HTERT RPE-1 (cell line): ENCODE data around the gene COPG1.

Source experiments
- in situ Hi-C: fragments of 300-500 bp; cut with MboI; formaldehyde crosslinking; loops from 4 replicates; pipeline ENCODE4 v1.14.3; 2020; ENCODE audit warnings: low sequenced_read_pairs

Gene COPG1

GRCh38 chr3:129312671-129313414 is 63.4 kb downstream of the COPG1 start:
- in situ Hi-C loops, result no loop called here

DNA sequence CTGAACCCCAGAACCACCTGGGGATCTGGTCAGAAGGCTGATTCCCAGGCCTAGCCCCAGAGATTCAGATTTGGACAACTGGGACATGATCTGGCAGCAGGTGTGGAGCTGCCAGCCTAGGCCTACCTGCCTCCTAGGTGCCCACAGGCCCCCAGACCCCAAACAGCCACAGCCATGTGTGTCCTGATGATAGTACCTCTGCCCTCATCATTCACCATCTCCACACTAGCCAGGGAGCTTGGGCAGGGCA is 63.9 kb downstream of the COPG1 start:
- in situ Hi-C loops, result no loop called here

DNA sequence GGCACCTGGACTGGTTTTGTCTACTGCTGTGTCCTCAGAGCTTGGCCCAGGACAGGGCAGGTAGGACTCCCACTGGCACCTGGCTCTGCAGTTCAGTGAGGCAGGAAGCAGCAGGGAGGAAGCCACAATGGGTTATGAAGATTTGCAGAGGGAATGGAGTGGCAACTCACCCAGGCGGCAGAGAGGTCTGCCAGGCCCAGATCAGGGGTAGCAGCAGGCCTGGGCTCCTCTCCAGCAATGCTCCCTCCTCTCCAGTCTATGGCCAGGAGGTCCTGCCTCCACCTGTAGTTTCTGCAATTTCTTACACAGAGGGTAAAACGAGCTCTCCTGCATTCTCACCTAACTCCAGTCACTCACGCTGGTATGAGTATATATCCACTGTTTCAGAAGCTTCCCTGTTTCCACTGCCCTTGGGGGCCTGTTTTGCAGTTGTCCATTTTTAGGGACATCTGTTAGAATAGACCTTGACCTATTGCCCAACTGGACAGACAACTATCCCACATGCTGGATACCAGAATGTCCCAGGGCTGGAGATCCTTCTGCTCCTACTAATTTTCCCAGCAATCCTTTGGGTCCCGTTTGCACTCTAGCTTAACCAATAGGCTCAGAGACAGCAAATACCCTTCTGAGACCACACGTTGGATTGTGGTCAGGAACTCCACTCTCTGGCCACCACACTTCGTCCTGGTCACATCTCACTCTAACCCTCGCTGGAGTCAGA is 64.4 kb downstream of the COPG1 start:
- in situ Hi-C loops, result no loop called here

DNA sequence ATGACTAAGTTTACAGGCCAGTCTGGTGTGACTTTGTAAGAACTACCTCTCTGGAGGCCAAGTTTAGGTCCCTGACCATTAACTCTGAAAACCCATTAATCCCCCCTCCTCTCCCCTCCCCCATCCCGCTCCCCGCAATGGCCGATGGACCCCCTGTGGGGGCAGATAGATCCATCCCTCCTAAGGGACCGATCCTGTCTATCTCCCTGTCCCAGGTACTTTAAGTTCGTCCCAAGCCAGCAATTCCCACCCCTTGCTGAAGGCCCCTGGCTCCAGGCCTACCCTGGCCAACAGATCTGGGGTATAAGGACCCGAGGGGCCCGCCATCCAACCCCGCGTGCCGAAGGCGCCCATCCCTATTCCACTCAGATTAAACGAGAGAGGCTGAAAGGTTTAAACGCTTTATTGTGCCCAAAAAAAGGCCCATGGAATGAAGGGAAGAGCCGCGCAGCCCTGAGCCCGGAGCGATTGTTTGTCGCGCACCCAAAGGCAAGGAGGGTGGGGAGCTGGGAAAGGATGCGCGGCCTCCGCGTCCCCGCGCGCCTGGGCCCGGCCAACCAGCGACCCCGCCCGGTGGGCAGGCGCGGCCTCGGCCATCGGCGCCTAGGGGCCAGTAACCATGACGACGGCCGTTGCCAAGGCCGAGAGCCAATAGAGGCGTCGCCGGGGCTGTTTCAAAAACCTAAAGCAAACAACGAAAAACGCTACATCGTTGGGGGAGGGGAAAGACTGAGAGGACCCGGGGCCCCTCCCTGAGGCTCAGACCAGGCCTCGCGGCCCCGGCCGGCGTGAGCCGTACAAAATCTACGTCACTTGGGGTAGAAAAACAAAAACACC is 65.2 kb downstream of the COPG1 start:
- in situ Hi-C loops, result no loop called here

- in situ Hi-C loops, result no loop called here
Observed at GRCh38 chr3:129315223-129315997, 66.0 kb downstream of the COPG1 start.

DNA sequence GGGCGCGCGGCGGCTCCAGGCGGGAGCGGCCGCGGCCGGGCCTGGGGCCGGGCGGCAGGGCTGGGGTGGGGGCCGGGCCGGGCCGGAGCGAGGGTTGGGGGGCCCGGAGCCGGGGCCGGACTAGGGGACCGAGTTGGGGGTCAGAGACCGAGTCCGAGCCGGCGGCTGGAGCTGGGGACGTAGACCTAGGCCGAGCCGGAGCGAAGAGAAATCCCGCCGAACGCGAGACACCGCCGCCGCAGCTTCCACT is 66.5 kb downstream of the COPG1 start:
- in situ Hi-C loops, result no loop called here

- in situ Hi-C loops, result no loop called here
Observed at GRCh38 chr3:129316248-129317013, 67.0 kb downstream of the COPG1 start.

DNA sequence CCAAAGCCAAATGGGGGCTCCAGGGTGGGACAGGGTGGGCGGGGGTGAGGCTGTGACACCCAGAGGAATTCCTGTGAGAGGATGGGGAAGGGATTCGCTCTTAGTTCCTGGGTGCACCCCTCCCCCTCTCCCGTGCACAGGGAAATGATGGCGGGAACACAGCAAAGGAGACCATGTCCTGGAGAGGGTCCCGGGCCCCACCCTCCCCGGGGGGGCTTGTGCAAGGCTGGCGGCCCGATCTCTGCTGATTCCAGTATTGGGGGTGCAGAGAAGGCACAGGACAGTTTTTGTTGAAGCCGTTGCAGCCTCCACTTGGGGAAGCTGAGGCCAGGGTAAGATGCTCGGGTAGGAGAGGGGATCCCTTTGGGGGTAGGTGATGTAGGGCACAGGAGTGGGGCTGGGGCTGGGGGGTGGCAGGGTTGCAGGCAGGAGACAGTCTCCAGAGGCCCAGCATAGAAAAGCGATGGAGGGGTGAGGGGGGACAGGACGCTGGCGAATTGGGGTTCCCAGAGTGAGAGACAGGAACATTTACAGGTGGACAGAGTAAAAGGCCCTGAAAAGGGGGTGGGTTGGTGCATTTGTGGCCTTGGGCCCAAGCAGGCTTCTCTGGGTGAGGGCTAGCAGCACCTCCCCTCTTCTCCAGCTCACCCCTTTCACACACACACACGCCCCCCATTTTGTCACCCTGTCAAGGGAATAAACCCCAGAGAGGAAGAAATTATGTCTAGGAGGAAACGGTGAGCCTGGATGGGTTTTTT is 67.8 kb downstream of the COPG1 start:
- in situ Hi-C loops, result no loop called here

DNA sequence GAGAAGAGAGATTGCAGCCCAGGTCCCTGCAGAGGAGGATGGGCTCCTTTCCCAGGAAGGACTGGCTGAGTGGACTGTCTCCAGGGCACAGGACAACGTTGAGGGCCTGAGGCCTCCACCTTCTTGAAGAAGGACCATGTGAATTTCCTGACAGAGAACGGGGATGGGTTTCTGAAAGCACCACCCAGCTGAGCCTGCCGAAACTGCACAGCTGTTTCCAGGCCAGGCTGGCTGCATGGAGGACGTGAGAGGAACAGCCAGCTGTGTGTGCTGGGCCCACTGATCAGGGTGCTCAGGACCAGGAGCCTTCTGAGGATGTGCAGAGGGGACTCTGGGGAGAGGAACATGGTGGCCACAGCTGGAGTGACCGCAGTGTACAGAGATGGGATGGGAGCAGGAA is 68.4 kb downstream of the COPG1 start:
- in situ Hi-C loops, result no loop called here

DNA sequence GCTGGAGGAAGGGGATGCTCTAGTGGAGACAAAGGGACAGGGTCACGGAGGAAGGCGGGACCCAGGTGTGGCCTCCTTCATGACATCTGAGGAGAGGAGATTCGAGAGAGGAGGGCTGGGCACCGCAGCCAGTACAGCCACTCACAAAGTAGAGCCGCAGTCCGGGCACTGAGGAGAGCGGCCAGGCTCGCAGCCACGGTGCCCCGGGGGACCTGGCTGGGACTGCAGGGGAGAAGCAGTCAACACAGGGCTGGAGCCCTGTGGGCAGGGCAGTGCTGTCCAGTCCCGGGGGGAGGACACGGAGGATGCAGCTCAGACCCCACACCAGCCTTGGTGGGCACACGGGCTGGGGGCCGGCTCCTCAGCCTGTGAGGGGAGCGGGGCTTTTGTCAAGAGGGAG is 69.5 kb downstream of the COPG1 start:
- in situ Hi-C loops, result no loop called here

GRCh38 chr3:129320261-129320660 is 70.9 kb downstream of the COPG1 start:
- in situ Hi-C loops, result no loop called here

GRCh38 chr3:129320825-129321487 is 71.5 kb downstream of the COPG1 start:
- in situ Hi-C loops, result no loop called here

DNA sequence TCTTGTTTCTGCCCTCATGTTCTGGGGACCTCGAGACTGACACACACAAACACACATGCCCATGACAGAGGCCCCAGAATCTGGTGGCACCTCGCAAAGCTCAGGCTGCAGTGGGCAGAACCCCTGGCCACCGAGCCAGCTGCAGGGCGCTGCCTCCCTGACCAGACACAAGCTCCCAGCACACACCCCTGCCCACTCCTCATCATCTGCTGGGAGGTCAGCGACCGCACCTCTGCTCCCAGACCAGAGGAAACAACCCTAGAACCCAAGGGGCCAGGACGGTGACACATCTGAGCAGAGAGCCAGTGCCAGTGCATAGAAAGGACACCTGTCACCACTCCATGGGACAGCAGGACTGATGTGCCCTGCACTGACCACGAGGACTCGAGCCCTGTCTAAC is 72.5 kb downstream of the COPG1 start:
- in situ Hi-C loops, result no loop called here

DNA sequence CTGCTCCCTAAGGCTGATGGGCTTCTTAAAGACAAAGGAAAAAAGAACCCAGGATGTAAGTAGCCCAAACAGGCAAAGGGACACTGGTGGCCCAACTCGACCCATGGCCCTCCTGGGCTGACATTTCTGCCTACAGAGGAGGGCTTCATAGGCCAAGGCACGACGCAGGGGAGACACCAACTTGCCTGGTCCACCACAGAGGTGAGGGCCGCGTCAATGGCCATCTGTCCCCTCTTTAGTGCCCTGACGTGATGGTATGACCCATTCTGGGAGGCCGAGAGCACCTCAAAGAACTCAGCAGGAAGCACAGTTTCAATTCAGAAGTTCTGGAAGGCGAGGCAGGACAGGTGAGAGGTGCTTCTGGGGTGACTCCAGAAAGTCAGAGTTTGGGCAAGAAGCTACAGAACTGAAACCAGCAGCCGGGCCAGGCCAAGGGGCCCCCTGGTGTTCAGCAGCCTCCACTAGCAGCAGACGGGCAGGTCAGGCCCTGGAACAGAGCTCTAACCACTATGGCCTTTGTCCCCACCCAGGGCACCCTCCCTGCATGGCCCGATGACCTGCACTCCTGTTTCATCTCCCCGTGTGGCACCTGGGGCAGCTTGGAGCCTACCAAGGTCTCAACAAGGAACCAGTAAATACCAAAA is 74.4 kb downstream of the COPG1 start:
- in situ Hi-C loops, result no loop called here

DNA sequence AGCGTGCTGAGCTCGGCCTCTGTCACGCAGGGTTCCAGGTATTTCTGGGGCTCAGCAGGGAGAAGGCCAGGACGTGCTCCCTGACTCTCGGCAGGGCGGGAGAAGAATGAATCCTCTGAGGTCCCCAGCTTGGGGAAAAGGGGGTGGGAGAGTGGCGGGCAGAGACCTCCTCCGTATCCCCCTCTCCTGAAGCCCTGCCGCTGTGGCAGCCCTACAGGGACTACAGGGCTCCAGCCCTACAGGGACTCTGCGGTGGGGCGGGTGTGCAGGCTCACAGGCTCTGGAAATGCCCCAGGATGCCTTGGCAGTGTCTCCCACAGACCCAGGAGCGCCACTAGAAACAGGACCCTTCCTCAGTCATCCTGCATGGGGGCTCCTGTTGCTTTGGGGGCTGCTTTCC is 75.4 kb downstream of the COPG1 start:
- in situ Hi-C loops, result no loop called here

GRCh38 chr3:129325383-129325782 is 76.0 kb downstream of the COPG1 start:
- in situ Hi-C loops, result no loop called here

DNA sequence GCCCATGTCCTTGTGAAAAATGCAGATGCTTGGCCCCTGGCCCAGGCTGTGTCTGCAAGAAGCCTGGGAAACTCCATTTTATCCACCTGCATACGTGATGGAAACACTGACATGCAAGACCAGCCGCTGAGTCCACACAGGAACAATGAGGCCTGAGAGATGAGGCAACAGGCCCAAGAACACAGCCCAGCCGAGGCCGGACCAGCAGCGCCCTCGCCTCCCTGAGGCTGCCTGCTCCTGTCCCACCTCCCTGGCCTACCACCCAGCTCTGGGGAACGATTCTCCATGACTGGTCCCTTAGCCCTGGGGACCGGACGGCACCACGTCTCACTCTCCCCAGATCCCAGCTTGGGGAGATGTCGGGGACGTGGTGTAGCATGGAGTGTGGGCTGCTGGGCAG is 76.7 kb downstream of the COPG1 start:
- in situ Hi-C loops, result no loop called here

- in situ Hi-C loops, result no loop called here
Observed at GRCh38 chr3:129326595-129326994, 77.2 kb downstream of the COPG1 start.
